PC-3 (cell line): ENCODE results near the gene MTCL3.

Source experiments
- CTCF ChIP-seq: fragments of 300-600 bp; sonication (generic); conservative IDR thresholded peaks from 2 replicates; pipeline ENCODE4 v1.5.1; 2017; ENCODE audit warnings: antibody characterized with exemption, low read depth, mild to moderate bottlenecking, low read length
- EZH2 ChIP-seq: fragments of 300-600 bp; sonication (generic); IDR thresholded peaks from one replicate; pipeline ENCODE4 v1.6.1; 2017; ENCODE audit warnings: antibody characterized with exemption, mild to moderate bottlenecking, low read length; ENCODE audit not compliant: unreplicated experiment
- EZH2phosphoT487 ChIP-seq: fragments of 300-600 bp; sonication (generic); IDR thresholded peaks from 2 replicates; pipeline ENCODE4 v1.6.1; 2018; ENCODE audit warnings: mild to moderate bottlenecking, antibody characterized with exemption, low read length, borderline replicate concordance

- TF ChIP-seq CTCF (no peak), EZH2 (no peak), EZH2phosphoT487 (no peak)
These were observed 14.6 kb upstream of the MTCL3 start for GRCh38 chr6:127533736-127534135.
